ENCODE measurements around the gene GIT1.

GRCh38 chr17:29582772-29583171, 6.7 kb downstream of the GIT1 start:
- TF ChIP-seq CTCF (IDR thresholded peaks at IDR 0.05) (no peak), POLR2A (IDR thresholded peaks at IDR 0.05) (no peak)

All from adrenal gland (tissue), 5 donors.